Endometrium (tissue), 2 donors: Measurements from ENCODE around the gene MTOR.
"Not testable (repeated sequence)": the region's sequence is repeated elsewhere in the genome, so short reads cannot be mapped to it uniquely, and the experiment has no call there.

Source experiments
- FAIRE-seq: peaks from 2 replicates; lab custom pipeline; 2012; peaks lifted over from hg19 to GRCh38; lab: Jason Lieb, UNC
- donor health status: control.
- donor health status: control.

The MTOR gene

DNA sequence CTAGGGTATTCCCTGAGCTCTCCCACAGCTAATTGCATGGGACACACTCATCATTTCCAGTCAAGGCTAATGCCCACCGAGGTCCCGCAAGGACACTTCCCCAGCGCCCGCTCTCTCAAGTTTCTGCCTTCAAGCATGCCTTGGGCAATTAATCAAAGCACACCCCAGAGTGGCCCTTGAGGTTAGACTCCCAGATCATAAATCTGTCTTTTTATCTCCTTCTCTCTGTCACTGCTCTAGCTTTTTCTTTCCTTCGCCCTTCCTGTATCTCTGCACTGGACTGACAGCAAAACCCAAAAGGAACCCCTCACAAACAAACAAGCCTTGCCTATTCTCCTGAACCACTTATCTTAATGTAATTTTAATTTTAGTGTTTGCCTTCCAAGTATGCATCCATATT lies 154.8 kb downstream of the MTOR start:
- no peak for FAIRE-seq

DNA sequence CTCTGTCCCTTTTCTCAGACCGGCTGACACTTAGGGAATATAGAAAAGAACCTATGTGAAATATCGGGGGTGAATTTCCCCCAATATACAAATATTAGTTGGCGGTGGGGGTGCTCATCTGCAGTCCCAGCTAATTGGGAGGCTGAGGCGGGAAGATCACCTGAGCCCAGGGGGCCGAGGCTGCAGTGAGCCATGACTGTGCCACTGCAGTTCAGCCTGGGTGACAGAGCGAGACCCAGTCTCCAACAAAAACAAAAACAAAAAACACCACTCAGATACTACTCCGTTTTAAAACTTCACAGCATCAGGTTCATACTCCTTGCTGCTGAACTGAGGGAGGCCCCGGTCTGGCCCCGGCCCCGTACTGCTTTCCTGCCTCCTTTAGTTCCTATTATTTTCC lies 156.8 kb downstream of the MTOR start:
- no peak for FAIRE-seq

DNA sequence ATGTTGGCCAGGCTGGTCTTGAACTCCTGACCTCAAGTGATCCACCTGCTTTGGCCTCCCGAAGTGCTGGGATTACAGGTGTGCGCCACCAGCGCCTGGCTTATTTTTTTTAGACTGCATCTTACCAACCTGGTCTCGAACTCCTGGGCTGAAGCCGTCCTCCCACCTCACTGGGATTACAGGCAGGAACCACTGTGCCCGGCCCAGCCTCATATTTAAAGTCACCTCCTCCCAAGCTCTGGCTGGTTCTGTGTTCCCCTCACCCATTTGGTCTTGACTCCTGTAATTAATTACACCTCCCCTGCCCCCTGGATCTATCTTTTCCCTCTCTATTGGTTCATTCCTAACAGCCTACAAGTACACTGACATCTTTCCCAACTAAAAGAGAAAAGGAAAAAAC lies 161.0 kb downstream of the MTOR start:
- FAIRE-seq: no peak

DNA sequence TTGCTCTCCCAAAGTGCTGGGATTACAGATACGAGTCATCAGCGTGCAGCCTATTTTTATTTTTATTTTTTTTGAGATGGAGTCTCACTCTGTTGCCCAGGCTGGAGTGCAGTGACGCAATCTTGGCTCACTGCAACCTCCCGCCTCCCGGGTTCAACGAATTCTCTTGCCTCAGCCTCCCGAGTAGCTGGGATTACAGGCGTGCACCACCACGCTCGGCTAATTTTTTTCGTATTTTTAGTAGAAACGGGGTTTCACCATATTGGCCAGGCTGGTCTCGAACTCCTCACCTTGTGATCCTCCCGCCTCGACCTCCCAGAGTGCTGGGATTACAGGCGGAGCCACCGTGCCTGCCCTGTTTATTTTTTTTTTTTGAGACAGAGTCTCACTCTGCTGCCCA lies 161.5 kb downstream of the MTOR start:
- FAIRE-seq: not testable (repeated sequence)

- no peak for FAIRE-seq
Measured at GRCh38 chr1:11100149-11100493, 162.2 kb downstream of the MTOR start.

DNA sequence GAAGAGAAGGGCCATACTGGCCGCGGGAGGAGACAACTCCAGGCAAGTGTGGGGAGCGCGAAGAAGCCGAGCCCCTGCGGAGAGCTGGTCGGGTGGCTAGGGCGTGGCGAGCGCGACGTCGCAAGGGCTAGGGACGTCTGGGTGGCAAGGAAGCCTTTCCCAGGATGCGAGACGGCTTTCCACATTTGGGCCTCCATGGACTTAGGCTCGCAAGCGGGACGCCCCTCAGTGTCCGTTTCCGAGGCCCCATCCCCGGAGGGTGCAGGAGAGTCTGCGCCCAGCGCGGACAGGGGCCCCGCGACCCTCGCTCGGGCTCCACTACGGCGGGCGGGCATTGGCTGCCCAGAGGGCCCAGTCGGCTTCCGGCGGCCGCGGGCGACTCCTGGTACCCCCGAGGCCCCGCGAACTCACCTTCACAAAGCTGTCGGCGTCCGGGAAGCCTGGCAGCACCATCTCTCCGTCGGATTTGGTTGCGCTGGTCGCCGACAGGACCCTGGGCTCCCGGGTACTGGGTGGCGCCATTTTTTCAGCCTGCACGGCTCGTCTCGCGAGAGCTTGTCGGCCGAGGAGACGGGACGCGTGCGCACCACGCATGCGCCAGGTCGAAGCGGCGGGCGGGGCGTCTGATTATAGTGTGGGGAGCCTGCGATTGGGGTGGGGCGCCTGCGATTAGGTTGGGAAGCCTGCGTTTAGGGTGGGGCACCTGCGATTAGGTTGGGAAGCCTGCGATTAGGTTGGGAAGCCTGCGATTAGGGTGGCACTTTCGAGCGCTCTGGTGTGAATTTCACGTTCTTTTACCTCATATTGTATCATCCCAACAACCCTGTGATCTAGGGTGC lies 162.8 kb downstream of the MTOR start, which contains the start of gene EXOSC10:
Gene EXOSC10, minus strand, starts transcription at position 560 of the 839 bp plus-strand sequence. Its CDS starts 38 bp downstream, at position 522.
- no peak for FAIRE-seq

- FAIRE-seq: no peak
Measured at GRCh38 chr1:11098931-11099309, 163.4 kb downstream of the MTOR start.

DNA sequence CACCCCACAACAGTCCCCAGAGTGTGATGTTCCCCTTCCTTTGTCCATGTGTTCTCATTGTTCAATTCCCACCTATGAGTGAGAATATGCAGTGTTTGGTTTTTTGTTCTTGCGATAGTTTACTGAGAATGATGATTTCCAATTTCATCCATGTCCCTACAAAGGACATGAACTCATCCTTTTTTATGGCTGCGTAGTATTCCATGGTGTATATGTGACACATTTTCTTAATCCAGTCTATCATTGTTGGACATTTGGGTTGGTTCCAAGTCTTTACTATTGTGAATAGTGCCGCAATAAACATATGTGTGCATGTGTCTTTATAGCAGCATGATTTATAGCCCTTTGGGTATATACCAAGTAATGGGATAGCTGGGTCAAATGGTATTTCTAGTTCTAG lies 178.6 kb downstream of the MTOR start:
- not testable (repeated sequence) for FAIRE-seq

DNA sequence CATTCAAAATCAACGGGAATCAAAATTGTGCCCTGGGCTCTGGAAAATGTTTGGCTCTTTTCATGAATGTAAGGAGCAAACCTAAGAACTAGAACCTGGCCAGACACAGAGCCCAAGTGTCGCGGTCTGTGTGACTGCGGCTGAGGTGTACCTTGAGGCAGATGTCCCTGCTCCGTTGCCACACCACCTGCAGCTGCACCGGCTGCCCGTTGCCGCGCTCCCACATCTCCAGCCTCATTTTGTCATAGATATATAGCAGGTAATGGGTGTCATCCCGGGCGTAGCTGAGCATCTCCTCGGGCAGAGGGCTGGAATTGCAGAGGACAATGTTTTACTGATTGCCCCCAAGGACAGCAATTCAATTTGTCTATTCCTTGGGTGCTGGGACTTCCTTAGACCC lies 181.4 kb downstream of the MTOR start:
- FAIRE-seq: no peak

GRCh38 chr1:11078631-11079030 lies 183.7 kb downstream of the MTOR start:
- no peak for FAIRE-seq

GRCh38 chr1:11073398-11073797 lies 189.0 kb downstream of the MTOR start:
- not testable (repeated sequence) for FAIRE-seq

GRCh38 chr1:11072216-11072917 lies 190.0 kb downstream of the MTOR start:
- FAIRE-seq: no peak

DNA sequence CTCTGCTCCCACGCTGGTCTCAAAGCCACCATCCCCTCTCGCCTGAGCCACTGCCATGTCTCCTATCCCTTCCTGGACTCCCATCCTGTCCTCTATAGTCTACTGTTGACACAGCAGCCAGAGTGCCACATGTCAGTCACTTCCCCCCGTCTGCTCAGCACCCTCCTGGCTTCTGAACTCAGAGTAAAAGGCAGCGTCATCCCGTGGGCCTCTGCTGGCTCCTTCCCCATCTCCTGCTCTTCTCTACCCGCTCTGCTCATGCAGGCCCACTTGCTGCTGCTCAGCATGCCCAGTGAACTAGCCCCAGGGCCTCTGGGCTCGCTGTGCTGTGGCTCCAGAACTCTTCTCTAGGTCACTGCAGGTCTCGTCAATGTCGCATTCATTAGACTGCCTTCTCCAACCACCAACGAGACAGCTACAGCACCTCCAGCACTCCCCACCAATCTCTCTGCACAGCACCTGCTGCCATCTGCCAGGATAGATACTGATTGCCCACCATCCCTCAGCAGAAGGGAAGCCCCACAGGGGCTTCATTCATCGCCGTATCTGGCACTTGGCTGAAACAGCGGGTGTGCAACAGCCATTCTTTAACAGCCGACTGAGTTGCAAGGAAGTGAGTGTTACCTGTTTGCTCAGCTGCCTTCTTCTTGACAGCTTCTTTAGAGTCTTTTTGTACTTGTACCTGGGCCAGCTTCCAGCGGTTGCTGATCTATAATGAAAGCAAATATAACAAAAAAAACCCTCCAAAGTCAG lies 190.7 kb downstream of the MTOR start:
- no peak for FAIRE-seq

DNA sequence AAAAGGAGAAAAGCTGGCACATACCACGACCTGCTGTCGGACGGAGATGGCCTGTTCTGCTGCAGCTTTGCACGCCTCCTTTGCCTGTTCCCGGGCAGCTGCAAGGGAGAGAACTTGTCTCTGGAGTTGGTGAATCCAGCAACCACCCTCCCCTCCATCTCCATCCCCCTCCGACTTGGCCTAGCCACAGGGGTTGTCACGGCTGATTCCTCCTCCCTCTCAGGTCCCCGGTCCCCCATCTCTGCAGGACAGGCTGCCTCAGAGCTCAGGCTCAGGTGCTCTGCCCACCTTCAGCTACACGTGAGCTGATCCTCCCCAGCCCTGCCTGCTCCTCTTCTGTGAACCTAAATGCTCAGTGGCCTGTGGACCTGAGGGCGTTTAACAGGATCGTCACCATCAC lies 191.5 kb downstream of the MTOR start:
- FAIRE-seq: no peak

GRCh38 chr1:11068600-11069473 lies 193.5 kb downstream of the MTOR start:
- no peak for FAIRE-seq

DNA sequence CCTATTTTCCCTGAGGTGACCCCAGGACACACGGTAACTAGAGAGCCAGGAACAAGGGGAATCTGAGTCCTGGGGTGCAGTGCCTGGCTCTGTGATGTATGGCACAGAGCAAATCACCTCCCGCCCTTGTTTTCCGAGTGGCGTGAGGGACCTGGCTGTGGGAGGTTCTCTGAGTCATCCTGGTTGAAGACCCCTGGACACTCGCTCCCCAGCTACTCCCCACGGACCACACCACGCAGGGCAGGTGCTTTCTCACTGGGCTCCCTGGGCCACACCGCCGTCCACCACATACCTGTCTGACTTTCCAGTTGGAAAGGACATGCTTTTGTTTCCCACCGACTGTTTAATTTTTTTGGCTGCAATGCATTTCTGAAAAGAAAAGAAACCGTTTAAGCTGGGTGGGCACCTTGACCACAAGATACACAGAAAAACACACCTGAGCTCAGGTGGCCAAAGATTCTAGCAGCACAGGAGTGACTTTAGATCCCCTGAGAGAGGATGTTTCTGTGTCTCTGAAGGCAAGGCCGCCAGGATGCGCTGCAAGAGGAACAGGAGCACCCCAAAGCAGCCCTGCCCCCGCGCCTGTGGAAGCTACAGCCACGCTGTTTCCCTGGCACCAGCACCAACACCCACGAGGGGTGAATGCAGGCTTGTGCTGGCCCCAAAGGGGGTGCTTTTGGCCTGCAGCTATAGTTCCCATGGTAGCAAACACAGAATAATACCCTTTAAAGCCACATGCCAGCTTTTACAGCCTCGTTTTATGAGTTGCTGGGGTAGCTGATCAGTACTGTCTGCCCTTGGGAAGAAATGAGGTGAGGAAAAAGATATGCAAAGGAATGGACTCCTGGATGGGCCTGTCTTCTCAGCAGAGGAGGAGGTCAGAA lies 194.4 kb downstream of the MTOR start:
- FAIRE-seq: no peak

GRCh38 chr1:11065796-11066195 lies 196.6 kb downstream of the MTOR start:
- no peak for FAIRE-seq

GRCh38 chr1:11064942-11065341 lies 197.4 kb downstream of the MTOR start:
- no peak for FAIRE-seq

GRCh38 chr1:11063937-11064537 lies 198.3 kb downstream of the MTOR start:
- FAIRE-seq: not testable (repeated sequence)

DNA sequence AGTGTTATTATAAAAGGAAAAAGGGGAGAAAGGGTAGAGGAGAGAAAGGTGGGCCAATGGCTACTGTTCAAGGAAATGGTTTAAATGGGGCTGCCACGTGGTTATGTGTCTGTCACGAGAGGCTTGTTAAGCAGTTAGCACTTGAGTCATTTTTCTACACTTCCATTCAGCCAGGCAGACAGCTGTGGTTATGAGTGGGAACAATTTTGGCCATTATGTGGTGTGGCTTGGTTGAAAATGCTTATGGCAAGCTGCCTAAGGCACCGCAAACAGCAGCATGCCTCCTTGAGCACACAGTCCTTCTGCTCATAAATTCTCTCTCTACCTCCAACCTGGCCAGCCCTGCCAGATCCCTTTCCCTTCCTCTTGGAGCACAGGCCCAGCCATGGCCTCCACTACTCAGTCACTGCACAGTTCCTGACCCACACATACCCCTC lies 199.4 kb downstream of the MTOR start:
- no peak for FAIRE-seq
